Coronary artery (tissue), 2 donors: ENCODE results near the gene FKBP6.
"Not testable (repeated sequence)": the region's sequence is repeated elsewhere in the genome, so short reads cannot be mapped to it uniquely, and the experiment has no call there.

ENCODE experiments used
- DNase-seq: peaks from one replicate; pipeline ENCODE4 v3.0.0-alpha.2; 2017; ENCODE audit warnings: low spot score
- H3K27ac ChIP-seq, 2 donors: fragments of 200-600 bp; sonication (generic); one replicate each; pipeline ENCODE4 v1.5.1; 2016 to 2019
- H3K4me3 ChIP-seq: fragments of 200-600 bp; sonication (generic); 2 replicates; pipeline ENCODE4 v1.5.1; 2016; ENCODE audit warnings: mild to moderate bottlenecking, moderate library complexity
- CTCF ChIP-seq: fragments of 200-600 bp; sonication (generic); IDR thresholded peaks from one replicate; pipeline ENCODE4 v1.5.1; 2019; ENCODE audit warnings: antibody characterized with exemption

The FKBP6 gene

GRCh38 chr7:73327449-73327848, 512 bp upstream of the FKBP6 start:
- not testable (repeated sequence) for H3K4me3 ChIP-seq, DNase-seq, H3K27ac ChIP-seq

- TF ChIP-seq CTCF, result no peak
- no peak for DNase-seq
- Histone ChIP-seq H3K4me3 (no peak overlapping the region), H3K27ac (no peak overlapping the region)
These were observed 735 bp downstream of the FKBP6 start for GRCh38 chr7:73328696-73329095.

DNA sequence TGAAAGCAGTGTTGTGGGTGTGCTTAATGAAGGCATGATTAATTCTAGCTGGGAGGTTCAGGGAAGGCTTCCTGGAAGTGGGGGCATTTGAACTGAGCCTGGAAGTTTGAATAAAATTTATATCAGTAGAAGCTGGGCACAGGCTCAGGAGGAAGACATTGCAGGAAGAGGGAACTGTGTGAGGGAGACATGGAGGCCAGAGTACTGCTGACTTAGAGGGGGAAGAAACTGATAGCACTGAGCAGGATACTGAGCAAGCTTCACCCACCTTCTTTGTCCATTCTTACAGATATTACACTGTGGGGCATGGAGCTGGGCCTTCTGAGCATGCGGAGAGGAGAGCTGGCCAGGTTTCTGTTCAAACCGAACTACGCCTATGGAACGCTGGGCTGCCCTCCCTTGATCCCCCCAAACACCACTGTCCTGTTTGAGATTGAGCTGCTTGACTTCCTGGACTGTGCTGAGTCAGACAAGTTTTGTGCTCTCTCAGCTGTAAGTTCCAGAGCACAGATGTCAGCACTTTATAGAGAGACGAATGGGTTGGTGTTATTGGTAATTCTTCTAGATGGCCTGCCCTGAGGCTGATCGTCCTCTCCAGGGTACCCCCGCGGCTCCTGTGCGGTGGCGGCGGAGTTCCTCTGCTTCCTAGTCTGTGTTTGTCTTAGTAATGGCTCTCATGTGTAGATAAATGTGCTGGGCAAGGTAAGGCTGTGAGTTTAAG, 2.1 kb downstream of the FKBP6 start:
- H3K4me3 ChIP-seq, result no peak overlapping the region
- peak overlapping the region in 1 of 2 donors; percentile 58 for H3K27ac ChIP-seq
- TF ChIP-seq CTCF, result no peak
- no peak for DNase-seq

DNA sequence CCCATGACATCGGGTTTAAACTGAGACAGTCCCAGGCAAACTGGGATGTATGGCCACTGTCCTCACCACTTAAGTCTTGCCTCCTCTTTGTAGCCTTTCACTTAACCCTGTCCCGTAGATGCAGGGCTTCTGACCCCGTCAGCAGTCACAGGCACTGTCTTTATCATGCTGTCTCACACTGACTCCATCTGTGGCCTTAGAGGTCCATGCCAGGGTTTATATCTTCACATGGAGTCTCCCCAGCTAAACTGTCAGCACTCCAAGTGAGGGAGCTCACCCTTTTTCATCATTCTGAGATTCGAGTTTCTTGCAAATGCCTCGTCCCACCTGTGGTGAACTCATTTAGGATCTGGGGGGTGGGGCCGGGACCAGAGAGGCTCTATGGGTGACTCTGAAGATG, 2.8 kb downstream of the FKBP6 start:
- no peak for DNase-seq
- Histone ChIP-seq H3K4me3 (no peak overlapping the region), H3K27ac (peak overlapping the region in 1 of 2 donors; percentile 58)
- TF ChIP-seq CTCF, result no peak

GRCh38 chr7:73332447-73332846, 4.5 kb downstream of the FKBP6 start:
- TF ChIP-seq CTCF, result no peak
- no peak for DNase-seq
- Histone ChIP-seq H3K4me3 (no peak overlapping the region), H3K27ac (no peak overlapping the region)

DNA sequence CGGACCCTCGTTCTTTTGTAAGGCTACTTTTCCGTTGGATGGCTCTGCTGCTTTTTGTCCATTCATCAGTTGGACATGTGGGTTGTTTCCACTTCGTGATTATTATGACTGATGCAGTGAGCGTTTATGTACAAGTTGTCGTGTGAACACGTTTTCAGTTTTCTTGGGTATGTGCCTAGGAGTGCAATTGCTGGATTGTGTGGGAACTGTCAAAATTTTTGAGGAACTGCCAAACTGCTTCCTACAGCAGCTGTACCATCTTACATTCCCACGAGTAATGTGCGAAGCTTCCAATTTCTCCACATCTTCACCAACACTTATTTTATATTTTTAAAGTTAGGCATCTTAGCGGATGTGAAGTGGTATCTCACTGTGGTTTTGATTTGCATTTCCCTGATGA, 10.4 kb downstream of the FKBP6 start:
- Histone ChIP-seq H3K4me3 (no peak overlapping the region), H3K27ac (no peak overlapping the region)
- no peak for TF ChIP-seq CTCF
- no peak for DNase-seq

- no peak for TF ChIP-seq CTCF
- DNase-seq, result no peak
- Histone ChIP-seq H3K4me3 (no peak overlapping the region), H3K27ac (no peak overlapping the region)
These were observed 12.6 kb downstream of the FKBP6 start for GRCh38 chr7:73340514-73340913.
